HepG2 (cell line): Measurements from ENCODE around the gene FALEC. TPM values are rescaled to one million over a fixed set of nuclear protein-coding genes. Genes with fewer than 3 reads are reported as not detected.

Experiments used
- FOXA3 ChIP-seq: IDR thresholded peaks from 2 replicates; pipeline ENCODE4 v1.6.1; 2016; ENCODE audit warnings: missing genetic modification reagents, missing compliant biosample characterization
- GFI1 ChIP-seq: sonication (generic); formaldehyde crosslinking; IDR thresholded peaks from 2 replicates; pipeline ENCODE4 v1.5.0; 2020; ENCODE audit warnings: missing genetic modification reagents, mild to moderate bottlenecking, borderline replicate concordance
- GPN1 ChIP-seq: sonication (generic); formaldehyde crosslinking; IDR thresholded peaks from 2 replicates; pipeline ENCODE4 v1.5.1; 2020; ENCODE audit warnings: missing genetic modification reagents, borderline replicate concordance
- HNRNPK ChIP-seq: fragments of 200-400 bp; formaldehyde crosslinking; IDR thresholded peaks from 2 replicates; pipeline ENCODE4 v1.6.1; 2018; ENCODE audit warnings: low read length, low read depth, moderate library complexity, mild to moderate bottlenecking; ENCODE audit not compliant: poor library complexity, severe bottlenecking
- KLF11 ChIP-seq: IDR thresholded peaks from 2 replicates; pipeline ENCODE4 v1.6.1; 2016; ENCODE audit warnings: missing compliant biosample characterization
- MAZ ChIP-seq, 2 experiments: sonication (generic) in 1 of 2; formaldehyde crosslinking in 1 of 2; IDR thresholded peaks; 2 replicates each; pipeline versions ENCODE4 v1.5.0 to v1.6.1; 2012 to 2020; ENCODE audit warnings: low read depth in 2 of 2, mild to moderate bottlenecking in 2 of 2, borderline replicate concordance in 1 of 2, improper control_type of control experiment in 1 of 2, low read length in 1 of 2, missing genetic modification reagents in 1 of 2, moderate library complexity in 1 of 2
- TCF7L2 ChIP-seq: IDR thresholded peaks from 2 replicates; pipeline ENCODE4 v1.6.1; 2011; ENCODE audit warnings: mild to moderate bottlenecking, low read depth, low read length, moderate library complexity
- ZNF3 ChIP-seq: IDR thresholded peaks from 2 replicates; pipeline ENCODE4 v1.7.0; 2017; ENCODE audit warnings: inconsistent platforms
- polyA plus RNA-seq, 8 experiments: library from polyadenylated mRNA; depleted of rRNA in 3 of 8; stranded (reverse) in 7 of 8; unstranded in 1 of 8; fragments of >200 nt; fragmentation: Illumina TruSeq in 4 of 8; extraction: Trizol in 4 of 8; gene quantifications; 2 replicates each; pipeline versions ENCODE4 v1.2.1 to v1.2.3, GENCODE V29; 2011 to 2016; ENCODE audit warnings: low read depth in 4 of 8, missing spikeins in 1 of 8, mixed read lengths in 1 of 8; ENCODE audit not compliant: insufficient read depth in 1 of 8
- total RNA-seq, 5 experiments: library from RNA; depleted of rRNA; stranded (reverse); fragments of >200 nt; fragmentation: Illumina TruSeq; extraction: Trizol; gene quantifications; 2 replicates each; pipeline ENCODE4 v1.2.3, GENCODE V29; 2016; ENCODE audit warnings: low read depth in 1 of 5
- TF ChIP-seq, protein P1 (sequence below): IDR thresholded peaks from 2 replicates; pipeline ENCODE4 v1.6.1; 2016; ENCODE audit warnings: low read depth, missing genetic modification reagents, missing compliant biosample characterization
- TF ChIP-seq, protein P2 (sequence below): sonication (generic); formaldehyde crosslinking; IDR thresholded peaks from 2 replicates; pipeline ENCODE4 v1.5.1; 2020; ENCODE audit warnings: mild to moderate bottlenecking, missing genetic modification reagents, borderline replicate concordance
- TF ChIP-seq, protein P3 (sequence below): sonication (generic); formaldehyde crosslinking; IDR thresholded peaks from 2 replicates; pipeline ENCODE4 v1.9.0; 2021; ENCODE audit warnings: mild to moderate bottlenecking, missing genetic modification reagents
- TF ChIP-seq, protein P4 (sequence below): sonication (generic); formaldehyde crosslinking; IDR thresholded peaks from 2 replicates; pipeline ENCODE4 v1.5.0; 2020; ENCODE audit warnings: missing genetic modification reagents

FALEC gene
- total and polyA plus RNA-seq, 2 of the 13 experiments (the other 11 are each of a cell fraction or from before 2014, with no cell fraction given) = 0.33 to 0.71 TPM

DNA sequence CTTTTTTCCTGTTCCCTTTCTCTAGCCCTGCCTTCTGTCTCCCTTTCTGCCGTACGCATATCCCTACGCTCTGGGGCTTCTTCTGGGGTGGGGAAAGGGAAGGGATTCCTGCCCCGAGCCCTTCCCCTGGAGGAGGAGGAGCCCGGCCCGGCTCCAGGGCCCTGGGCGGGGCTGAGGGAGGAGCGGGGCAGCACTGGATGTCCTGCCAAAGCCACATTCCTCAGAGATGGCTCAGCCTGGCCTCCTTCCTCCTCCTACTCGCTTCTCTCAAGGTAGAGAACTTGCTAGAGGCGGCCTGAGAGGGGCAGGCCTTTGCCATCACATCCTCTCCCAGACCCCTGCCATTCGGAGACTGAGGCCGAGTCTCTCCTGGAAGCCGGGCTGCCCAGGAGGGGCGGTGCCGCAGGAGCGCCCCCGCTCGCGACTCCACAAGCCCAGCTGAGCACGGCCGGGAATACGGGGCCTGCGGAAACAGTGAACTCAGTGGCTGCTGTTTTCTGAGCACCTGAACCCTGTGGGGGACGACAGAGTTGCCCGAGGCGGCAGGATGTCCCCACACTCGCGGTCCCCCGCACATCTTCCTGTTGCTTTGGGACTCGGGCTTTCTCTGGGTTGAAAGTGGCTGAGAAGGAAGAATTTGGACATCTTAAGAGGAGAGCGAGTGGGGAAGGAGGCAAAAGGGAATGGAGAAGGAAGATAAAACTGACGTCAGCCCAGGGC, 45.9 kb downstream of the FALEC start (continued):
- TF ChIP-seq GPN1 (CRISPR knock-in tag) (no peak), HNRNPK (no peak), ZNF3 (CRISPR knock-in tag) (no peak), FOXA3 (no peak), MAZ (IDR thresholded peaks at IDR 0.05; ENCODE audit: borderline replicate concordance, low read depth, low read length) (peak; percentile 71), MAZ (CRISPR knock-in tag; IDR thresholded peaks at IDR 0.05; ENCODE audit: low read depth) (no peak), KLF11 (CRISPR knock-in tag) (no peak; the same call in 1 of the 2 replicates), GFI1 (no peak; the same call in 1 of the 2 replicates), TCF7L2 (no peak)
- TF ChIP-seq, protein P1, sequence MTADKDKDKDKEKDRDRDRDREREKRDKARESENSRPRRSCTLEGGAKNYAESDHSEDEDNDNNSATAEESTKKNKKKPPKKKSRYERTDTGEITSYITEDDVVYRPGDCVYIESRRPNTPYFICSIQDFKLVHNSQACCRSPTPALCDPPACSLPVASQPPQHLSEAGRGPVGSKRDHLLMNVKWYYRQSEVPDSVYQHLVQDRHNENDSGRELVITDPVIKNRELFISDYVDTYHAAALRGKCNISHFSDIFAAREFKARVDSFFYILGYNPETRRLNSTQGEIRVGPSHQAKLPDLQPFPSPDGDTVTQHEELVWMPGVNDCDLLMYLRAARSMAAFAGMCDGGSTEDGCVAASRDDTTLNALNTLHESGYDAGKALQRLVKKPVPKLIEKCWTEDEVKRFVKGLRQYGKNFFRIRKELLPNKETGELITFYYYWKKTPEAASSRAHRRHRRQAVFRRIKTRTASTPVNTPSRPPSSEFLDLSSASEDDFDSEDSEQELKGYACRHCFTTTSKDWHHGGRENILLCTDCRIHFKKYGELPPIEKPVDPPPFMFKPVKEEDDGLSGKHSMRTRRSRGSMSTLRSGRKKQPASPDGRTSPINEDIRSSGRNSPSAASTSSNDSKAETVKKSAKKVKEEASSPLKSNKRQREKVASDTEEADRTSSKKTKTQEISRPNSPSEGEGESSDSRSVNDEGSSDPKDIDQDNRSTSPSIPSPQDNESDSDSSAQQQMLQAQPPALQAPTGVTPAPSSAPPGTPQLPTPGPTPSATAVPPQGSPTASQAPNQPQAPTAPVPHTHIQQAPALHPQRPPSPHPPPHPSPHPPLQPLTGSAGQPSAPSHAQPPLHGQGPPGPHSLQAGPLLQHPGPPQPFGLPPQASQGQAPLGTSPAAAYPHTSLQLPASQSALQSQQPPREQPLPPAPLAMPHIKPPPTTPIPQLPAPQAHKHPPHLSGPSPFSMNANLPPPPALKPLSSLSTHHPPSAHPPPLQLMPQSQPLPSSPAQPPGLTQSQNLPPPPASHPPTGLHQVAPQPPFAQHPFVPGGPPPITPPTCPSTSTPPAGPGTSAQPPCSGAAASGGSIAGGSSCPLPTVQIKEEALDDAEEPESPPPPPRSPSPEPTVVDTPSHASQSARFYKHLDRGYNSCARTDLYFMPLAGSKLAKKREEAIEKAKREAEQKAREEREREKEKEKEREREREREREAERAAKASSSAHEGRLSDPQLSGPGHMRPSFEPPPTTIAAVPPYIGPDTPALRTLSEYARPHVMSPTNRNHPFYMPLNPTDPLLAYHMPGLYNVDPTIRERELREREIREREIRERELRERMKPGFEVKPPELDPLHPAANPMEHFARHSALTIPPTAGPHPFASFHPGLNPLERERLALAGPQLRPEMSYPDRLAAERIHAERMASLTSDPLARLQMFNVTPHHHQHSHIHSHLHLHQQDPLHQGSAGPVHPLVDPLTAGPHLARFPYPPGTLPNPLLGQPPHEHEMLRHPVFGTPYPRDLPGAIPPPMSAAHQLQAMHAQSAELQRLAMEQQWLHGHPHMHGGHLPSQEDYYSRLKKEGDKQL (CRISPR knock-in tag) = no peak
- TF ChIP-seq, protein P2, sequence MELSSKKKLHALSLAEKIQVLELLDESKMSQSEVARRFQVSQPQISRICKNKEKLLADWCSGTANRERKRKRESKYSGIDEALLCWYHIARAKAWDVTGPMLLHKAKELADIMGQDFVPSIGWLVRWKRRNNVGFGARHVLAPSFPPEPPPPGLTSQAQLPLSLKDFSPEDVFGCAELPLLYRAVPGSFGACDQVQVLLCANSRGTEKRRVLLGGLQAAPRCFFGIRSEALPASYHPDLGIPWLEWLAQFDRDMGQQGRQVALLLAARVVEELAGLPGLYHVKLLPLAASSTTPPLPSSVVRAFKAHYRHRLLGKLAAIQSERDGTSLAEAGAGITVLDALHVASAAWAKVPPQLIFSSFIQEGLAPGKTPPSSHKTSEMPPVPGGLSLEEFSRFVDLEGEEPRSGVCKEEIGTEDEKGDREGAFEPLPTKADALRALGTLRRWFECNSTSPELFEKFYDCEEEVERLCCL (CRISPR knock-in tag) = 0 out of 2 replicates have a peak, but pooled peaks have one; percentile 37
- TF ChIP-seq, protein P3, sequence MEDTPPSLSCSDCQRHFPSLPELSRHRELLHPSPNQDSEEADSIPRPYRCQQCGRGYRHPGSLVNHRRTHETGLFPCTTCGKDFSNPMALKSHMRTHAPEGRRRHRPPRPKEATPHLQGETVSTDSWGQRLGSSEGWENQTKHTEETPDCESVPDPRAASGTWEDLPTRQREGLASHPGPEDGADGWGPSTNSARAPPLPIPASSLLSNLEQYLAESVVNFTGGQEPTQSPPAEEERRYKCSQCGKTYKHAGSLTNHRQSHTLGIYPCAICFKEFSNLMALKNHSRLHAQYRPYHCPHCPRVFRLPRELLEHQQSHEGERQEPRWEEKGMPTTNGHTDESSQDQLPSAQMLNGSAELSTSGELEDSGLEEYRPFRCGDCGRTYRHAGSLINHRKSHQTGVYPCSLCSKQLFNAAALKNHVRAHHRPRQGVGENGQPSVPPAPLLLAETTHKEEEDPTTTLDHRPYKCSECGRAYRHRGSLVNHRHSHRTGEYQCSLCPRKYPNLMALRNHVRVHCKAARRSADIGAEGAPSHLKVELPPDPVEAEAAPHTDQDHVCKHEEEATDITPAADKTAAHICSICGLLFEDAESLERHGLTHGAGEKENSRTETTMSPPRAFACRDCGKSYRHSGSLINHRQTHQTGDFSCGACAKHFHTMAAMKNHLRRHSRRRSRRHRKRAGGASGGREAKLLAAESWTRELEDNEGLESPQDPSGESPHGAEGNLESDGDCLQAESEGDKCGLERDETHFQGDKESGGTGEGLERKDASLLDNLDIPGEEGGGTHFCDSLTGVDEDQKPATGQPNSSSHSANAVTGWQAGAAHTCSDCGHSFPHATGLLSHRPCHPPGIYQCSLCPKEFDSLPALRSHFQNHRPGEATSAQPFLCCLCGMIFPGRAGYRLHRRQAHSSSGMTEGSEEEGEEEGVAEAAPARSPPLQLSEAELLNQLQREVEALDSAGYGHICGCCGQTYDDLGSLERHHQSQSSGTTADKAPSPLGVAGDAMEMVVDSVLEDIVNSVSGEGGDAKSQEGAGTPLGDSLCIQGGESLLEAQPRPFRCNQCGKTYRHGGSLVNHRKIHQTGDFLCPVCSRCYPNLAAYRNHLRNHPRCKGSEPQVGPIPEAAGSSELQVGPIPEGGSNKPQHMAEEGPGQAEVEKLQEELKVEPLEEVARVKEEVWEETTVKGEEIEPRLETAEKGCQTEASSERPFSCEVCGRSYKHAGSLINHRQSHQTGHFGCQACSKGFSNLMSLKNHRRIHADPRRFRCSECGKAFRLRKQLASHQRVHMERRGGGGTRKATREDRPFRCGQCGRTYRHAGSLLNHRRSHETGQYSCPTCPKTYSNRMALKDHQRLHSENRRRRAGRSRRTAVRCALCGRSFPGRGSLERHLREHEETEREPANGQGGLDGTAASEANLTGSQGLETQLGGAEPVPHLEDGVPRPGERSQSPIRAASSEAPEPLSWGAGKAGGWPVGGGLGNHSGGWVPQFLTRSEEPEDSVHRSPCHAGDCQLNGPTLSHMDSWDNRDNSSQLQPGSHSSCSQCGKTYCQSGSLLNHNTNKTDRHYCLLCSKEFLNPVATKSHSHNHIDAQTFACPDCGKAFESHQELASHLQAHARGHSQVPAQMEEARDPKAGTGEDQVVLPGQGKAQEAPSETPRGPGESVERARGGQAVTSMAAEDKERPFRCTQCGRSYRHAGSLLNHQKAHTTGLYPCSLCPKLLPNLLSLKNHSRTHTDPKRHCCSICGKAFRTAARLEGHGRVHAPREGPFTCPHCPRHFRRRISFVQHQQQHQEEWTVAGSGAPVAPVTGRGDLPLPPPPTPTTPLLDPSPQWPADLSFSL (CRISPR knock-in tag) = no peak
- TF ChIP-seq, protein P4, sequence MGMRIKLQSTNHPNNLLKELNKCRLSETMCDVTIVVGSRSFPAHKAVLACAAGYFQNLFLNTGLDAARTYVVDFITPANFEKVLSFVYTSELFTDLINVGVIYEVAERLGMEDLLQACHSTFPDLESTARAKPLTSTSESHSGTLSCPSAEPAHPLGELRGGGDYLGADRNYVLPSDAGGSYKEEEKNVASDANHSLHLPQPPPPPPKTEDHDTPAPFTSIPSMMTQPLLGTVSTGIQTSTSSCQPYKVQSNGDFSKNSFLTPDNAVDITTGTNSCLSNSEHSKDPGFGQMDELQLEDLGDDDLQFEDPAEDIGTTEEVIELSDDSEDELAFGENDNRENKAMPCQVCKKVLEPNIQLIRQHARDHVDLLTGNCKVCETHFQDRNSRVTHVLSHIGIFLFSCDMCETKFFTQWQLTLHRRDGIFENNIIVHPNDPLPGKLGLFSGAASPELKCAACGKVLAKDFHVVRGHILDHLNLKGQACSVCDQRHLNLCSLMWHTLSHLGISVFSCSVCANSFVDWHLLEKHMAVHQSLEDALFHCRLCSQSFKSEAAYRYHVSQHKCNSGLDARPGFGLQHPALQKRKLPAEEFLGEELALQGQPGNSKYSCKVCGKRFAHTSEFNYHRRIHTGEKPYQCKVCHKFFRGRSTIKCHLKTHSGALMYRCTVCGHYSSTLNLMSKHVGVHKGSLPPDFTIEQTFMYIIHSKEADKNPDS = no peak
